ENCODE data around the gene KRTAP12-3. TPM values are rescaled to one million over a fixed set of nuclear protein-coding genes. Genes with fewer than 3 reads are reported as not detected.
"Not testable (repeated sequence)": the region's sequence is repeated elsewhere in the genome, so short reads cannot be mapped to it uniquely, and the experiment has no call there.

Gene KRTAP12-3
- total RNA-seq, 2 experiments from 2014 or later, result not detected

DNA sequence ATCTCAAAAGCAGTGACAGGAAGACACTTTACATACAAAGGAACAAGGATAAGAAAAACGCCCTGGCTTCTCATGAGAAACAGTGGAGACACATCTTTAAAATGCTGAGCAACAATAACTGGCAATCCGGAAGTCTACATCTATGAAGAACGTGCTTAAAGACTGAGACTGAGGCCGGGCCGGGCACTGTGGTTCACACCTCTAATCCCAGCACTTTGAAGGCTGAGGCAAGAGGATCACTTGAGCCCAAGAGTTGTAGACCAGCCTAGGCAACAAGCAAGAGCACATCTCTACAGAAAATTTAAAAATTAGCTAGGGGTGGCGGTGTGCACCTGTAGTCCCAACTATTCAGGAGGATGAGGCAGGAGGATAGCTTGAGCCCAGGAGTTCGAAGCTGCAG is 26.3 kb downstream of the KRTAP12-3 start:
- H3K4me1 ChIP-seq (ENCODE audit: insufficient read depth, low read length, poor library complexity, severe bottlenecking), result no peaks in the 10 kb centered on the region
- no peaks in the 10 kb centered on the region for H3K9me2 ChIP-seq (ENCODE audit: insufficient read depth, low read length)
- no peak overlapping the region for H3K4me3 ChIP-seq (ENCODE audit: low read depth, low read length, poor library complexity, severe bottlenecking)
- no peak overlapping the region for H2AFZ ChIP-seq (ENCODE audit: low read length)
- no peaks in the 10 kb centered on the region for H3K9me3 ChIP-seq (ENCODE audit: low read length)
- BruUV-seq (replicated peaks), result no TSS peak
- CTCF ChIA-PET (ENCODE audit: unreplicated experiment), result no interaction called here
- no peaks in the 10 kb centered on the region for H4K20me1 ChIP-seq (ENCODE audit: insufficient read depth, low read length)
- no peak overlapping the region for H3K27ac ChIP-seq (ENCODE audit: low read depth, low read length, poor library complexity, severe bottlenecking)
- H3K36me3 ChIP-seq (ENCODE audit: insufficient read depth, low read length), result no peaks in the 10 kb centered on the region
- TF ChIP-seq, protein P1, sequence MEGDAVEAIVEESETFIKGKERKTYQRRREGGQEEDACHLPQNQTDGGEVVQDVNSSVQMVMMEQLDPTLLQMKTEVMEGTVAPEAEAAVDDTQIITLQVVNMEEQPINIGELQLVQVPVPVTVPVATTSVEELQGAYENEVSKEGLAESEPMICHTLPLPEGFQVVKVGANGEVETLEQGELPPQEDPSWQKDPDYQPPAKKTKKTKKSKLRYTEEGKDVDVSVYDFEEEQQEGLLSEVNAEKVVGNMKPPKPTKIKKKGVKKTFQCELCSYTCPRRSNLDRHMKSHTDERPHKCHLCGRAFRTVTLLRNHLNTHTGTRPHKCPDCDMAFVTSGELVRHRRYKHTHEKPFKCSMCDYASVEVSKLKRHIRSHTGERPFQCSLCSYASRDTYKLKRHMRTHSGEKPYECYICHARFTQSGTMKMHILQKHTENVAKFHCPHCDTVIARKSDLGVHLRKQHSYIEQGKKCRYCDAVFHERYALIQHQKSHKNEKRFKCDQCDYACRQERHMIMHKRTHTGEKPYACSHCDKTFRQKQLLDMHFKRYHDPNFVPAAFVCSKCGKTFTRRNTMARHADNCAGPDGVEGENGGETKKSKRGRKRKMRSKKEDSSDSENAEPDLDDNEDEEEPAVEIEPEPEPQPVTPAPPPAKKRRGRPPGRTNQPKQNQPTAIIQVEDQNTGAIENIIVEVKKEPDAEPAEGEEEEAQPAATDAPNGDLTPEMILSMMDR (conservative IDR thresholded peaks at IDR 0.05; ENCODE audit: low read length), result no peak
- TF ChIP-seq EZH2phosphoT487 (IDR thresholded peaks at IDR 0.05; ENCODE audit: borderline replicate concordance, low read depth, low read length), result no peak
- H3K4me2 ChIP-seq (ENCODE audit: low read length), result no peak overlapping the region
- no peak for DNase-seq (ENCODE audit: low spot score)
- POLR2A ChIA-PET, result no interaction called here
- intact Hi-C loops (cut with micrococcal nuclease; ENCODE audit: unreplicated experiment), result no loop called here
- H3K79me2 ChIP-seq (ENCODE audit: insufficient read depth, low read depth, low read length), result no peaks in the 10 kb centered on the region

GRCh38 chr21:44684483-44684882 is 26.8 kb downstream of the KRTAP12-3 start:
- BruUV-seq (replicated peaks), result no TSS peak
- CTCF ChIA-PET (ENCODE audit: unreplicated experiment), result no interaction called here

GRCh38 chr21:44685050-44685449 is 27.3 kb downstream of the KRTAP12-3 start:
- H3K36me3 ChIP-seq (ENCODE audit: insufficient read depth, low read length); H3K4me1 ChIP-seq (ENCODE audit: insufficient read depth, low read length, poor library complexity, severe bottlenecking); H3K79me2 ChIP-seq (ENCODE audit: insufficient read depth, low read depth, low read length); BruUV-seq (replicated peaks); intact Hi-C loops (cut with micrococcal nuclease; ENCODE audit: unreplicated experiment); DNase-seq (ENCODE audit: low spot score); H3K4me3 ChIP-seq (ENCODE audit: low read depth, low read length, poor library complexity, severe bottlenecking); POLR2A ChIA-PET; H4K20me1 ChIP-seq (ENCODE audit: insufficient read depth, low read length); CTCF ChIA-PET (ENCODE audit: unreplicated experiment); H3K9me2 ChIP-seq (ENCODE audit: insufficient read depth, low read length); H2AFZ ChIP-seq (ENCODE audit: low read length); H3K9me3 ChIP-seq (ENCODE audit: low read length); H3K27ac ChIP-seq (ENCODE audit: low read depth, low read length, poor library complexity, severe bottlenecking); H3K4me2 ChIP-seq (ENCODE audit: low read length): not testable (repeated sequence)

More at GRCh38 chr21:44684483-44684882, 26.8 kb downstream of the KRTAP12-3 start:
- intact Hi-C loops (cut with micrococcal nuclease; ENCODE audit: unreplicated experiment), result no loop called here
- TF ChIP-seq EZH2phosphoT487 (IDR thresholded peaks at IDR 0.05; ENCODE audit: borderline replicate concordance, low read depth, low read length), result no peak
- Histone ChIP-seq H3K36me3 (ENCODE audit: insufficient read depth, low read length) (no peaks in the 10 kb centered on the region), H3K4me1 (ENCODE audit: insufficient read depth, low read length, poor library complexity, severe bottlenecking) (no peaks in the 10 kb centered on the region), H3K9me3 (ENCODE audit: low read length) (no peaks in the 10 kb centered on the region), H3K4me3 (ENCODE audit: low read depth, low read length, poor library complexity, severe bottlenecking) (no peak overlapping the region), H3K79me2 (ENCODE audit: insufficient read depth, low read depth, low read length) (no peaks in the 10 kb centered on the region), H3K27ac (ENCODE audit: low read depth, low read length, poor library complexity, severe bottlenecking) (no peak overlapping the region), H3K4me2 (ENCODE audit: low read length) (no peak overlapping the region), H3K9me2 (ENCODE audit: insufficient read depth, low read length) (no peaks in the 10 kb centered on the region), H4K20me1 (ENCODE audit: insufficient read depth, low read length) (no peaks in the 10 kb centered on the region), H2AFZ (ENCODE audit: low read length) (no peak overlapping the region)
- POLR2A ChIA-PET, result no interaction called here
- no peak for DNase-seq (ENCODE audit: low spot score)

Measured in OCI-LY7 (cell line).